HG02571 (cell line): ENCODE measurements around the gene AMIGO1.

Experiments
- ATAC-seq: cut with Tn5 transposase; IDR thresholded peaks from one replicate; pipeline ENCODE4 v1.9.1; 2021; ENCODE audit warnings: mild to moderate bottlenecking, moderate library complexity; ENCODE audit not compliant: unreplicated experiment

Gene AMIGO1

GRCh38 chr1:109532365-109533136 lies 23.0 kb upstream of the AMIGO1 start:
- peak; percentile 72 for ATAC-seq

GRCh38 chr1:109531826-109532364 lies 22.4 kb upstream of the AMIGO1 start:
- no peak for ATAC-seq

GRCh38 chr1:109531380-109531779 lies 21.9 kb upstream of the AMIGO1 start:
- ATAC-seq: no peak

- ATAC-seq: no peak
These were observed 21.0 kb upstream of the AMIGO1 start for GRCh38 chr1:109530457-109531087.

DNA sequence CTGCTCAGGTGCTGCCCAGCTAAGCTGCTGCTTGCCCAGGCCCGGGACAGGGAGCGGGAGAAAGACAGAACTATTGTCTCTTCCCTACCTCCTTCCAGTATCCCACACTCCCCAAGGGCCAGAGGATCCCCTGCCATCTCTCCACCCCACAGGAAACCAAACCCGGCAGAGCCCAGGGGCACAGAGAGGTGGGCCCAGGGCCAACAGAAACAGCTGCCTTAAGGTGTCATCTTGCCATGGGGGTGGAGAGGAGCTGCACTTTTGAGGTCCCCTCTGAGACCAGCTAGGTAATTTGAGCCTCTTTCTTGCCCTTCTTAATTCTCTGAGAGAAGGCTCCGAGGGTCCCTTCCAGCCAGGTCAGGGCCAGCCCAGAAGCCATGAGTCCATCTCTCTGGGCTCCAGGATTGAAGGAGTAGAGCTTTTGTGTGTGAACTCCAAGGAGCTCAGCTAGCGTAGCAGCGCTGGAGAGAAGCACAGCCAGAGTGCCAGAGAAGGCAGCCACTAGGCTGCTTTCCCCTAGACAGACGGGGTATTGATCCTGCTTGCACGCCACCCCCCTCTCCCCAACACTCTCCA lies 20.4 kb upstream of the AMIGO1 start:
- ATAC-seq: no peak

DNA sequence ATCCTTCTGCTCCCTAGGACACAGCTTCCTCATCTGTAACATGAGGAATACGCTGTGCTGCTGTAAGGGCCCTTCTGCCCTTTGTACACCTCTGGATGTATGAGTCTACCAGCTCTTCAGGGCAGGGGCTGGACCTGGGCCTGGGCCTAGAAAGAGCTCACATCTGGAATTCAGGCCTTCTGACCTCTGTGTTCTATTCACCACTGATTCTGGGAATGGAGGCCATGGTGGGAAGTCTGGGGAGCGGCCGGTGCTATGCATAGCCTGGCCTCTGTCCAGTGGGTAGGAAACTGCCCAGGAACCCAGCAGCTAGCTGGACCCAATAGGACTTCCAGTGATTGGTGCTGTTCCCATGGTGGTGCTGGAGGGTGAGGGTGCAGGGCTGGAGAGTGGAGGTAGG lies 19.2 kb upstream of the AMIGO1 start:
- ATAC-seq: no peak

GRCh38 chr1:109527846-109528695 lies 18.5 kb upstream of the AMIGO1 start:
- no peak for ATAC-seq

- ATAC-seq: peak; percentile 59
These were observed 17.7 kb upstream of the AMIGO1 start for GRCh38 chr1:109527098-109527811.

DNA sequence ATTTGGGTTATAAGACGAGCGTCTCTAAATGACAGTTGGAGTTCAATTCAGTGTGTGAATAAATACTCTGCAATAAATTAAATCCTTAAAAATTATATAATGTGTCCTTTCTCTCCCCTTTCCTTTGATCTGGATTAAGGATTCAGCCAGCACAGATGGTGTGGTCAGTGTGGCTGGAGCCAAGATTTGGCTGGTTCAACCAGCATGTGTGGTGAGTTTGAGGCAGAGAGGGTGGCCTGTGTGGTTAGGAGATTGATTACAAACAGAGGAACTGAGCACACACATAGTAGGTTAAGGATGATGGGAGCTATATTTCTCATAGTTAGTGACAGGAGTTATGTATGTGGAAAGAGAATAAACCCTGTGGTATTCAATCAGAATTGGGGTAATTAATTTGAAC lies 14.2 kb upstream of the AMIGO1 start:
- no peak for ATAC-seq

DNA sequence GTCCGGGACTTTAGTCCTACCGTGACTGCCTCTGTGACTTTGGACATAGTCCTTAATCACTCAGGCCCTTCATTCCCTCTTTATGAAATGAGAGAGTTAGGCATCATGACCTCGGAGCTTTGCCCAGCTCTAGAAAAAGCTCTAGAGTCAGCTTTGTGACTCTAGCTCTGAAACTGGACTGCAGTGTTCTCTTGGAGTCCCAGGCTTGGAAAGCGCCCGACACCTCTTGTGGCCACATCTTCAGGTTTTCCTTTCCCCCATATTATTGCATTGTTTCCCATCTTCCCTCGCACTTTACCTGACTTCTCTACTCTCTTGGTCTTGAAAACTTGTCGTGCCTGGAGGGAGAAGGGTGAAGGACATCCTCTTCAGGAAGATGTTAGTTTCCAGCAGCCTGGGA lies 12.5 kb upstream of the AMIGO1 start:
- ATAC-seq: no peak

- no peak for ATAC-seq
These were observed 11.8 kb upstream of the AMIGO1 start for GRCh38 chr1:109521002-109521951.

DNA sequence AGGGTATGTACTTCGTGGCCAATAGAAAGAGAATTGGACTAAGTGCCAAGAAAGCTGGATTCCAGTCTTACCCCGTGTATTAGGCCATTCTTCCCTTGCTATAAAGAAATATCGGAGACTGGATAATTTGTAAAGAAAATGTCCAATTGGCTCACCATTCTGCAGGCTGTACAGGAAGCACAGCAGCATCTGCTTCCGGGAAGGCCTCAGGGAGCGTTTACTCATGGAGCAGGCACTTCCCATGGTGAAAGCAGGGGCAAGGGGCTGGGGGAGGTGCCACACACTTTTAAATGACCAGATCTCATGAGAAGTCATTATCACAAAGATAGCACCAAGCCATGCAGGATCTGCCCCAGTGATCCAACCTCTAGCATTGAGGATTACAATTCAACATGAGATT lies 7.8 kb upstream of the AMIGO1 start:
- no peak for ATAC-seq

GRCh38 chr1:109516872-109517271 lies 7.3 kb upstream of the AMIGO1 start:
- no peak for ATAC-seq

DNA sequence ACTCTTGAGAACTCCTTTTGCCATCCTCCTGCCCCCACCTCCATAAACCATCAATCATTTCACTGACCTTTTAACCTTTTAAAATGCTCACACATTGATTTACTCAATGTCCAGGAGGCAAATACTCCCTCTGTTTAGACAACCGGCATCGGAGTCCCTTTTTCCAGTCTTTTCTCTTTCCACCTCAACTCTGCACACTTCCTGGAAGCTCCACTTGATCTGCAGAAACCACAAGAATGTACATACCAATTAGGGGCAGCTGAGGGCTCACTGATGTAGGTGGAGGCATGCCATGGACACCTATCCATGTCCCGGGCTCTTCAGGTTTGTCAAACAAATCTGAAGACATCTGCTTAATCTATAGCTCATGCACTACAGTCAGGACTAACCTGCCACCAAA lies 5.3 kb upstream of the AMIGO1 start:
- ATAC-seq: no peak

- ATAC-seq: no peak
These were observed 3.7 kb upstream of the AMIGO1 start for GRCh38 chr1:109513110-109513710.

- ATAC-seq: no peak
These were observed 703 bp downstream of the AMIGO1 start for GRCh38 chr1:109508873-109509175.

DNA sequence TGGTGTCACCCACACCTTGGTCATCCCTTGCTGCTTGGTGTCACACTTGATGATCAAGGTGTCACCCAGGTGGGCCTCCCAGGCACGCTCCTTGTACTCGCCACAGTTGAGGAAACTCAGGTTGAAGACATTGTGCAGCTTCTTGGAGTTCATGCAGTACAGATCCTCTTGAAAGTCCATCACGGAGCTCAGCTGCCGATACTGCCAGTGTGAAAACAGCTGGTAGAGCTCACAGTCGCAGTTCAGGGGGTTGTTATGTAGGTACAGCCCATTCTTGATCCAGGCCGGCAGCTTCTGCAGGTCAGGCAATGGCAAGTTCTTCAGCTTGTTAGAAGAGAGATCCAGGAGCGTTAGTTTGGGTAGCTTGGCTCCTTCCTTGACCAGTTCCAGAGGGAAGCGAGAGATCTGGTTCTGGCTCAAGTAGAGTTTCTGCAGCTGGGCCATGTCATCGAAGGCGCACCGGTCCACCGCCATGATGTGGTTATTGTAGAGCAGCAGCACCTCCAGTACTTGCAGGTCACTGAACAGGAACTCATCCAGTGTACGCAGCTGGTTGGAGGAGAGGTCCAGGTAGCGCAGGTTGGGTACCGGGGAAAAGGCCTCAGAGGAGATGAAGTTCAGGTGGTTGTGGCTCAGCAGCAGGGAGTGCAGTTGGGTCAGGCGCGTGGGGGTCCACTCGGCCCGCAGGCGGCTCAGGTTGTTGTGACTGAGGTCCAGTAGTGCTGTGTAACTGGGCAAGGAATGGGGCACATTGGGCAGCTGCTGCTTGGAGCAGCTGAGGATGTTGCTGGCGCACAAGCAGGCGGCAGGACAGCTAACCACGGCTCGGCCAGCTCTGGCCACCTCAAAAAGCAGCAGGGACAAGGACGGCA lies 1.3 kb downstream of the AMIGO1 start:
- ATAC-seq: no peak

DNA sequence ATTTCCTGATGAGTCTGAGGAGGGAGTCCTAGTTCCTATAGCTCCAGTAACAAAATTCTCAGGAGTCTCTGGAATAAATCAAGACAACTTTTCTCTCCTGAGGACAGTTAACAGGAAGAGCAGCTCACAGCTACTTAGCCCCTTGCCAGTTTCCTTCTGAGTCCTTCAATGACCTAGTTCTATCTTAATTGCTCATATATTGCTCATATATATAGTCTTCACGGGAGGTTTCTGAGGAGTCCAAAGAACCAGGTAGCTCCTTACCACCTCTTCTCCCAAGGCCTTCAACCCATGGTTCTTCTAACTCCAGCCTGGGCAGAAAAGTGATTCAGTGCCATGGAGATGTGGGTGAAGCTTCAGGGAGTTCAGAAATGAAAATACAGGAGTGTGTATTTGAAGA lies 4.6 kb downstream of the AMIGO1 start:
- no peak for ATAC-seq
